Endothelial cell of hepatic sinusoid (primary cell): ENCODE measurements around the gene NME8.
"Not testable (repeated sequence)": the region's sequence is repeated elsewhere in the genome, so short reads cannot be mapped to it uniquely, and the experiment has no call there.

ENCODE experiments used
- in situ Hi-C: cut with HindIII; loops from 2 replicates; pipeline ENCODE4 v1.10.0; 2017; ENCODE audit warnings: low sequenced_read_pairs

The NME8 gene, protein sequence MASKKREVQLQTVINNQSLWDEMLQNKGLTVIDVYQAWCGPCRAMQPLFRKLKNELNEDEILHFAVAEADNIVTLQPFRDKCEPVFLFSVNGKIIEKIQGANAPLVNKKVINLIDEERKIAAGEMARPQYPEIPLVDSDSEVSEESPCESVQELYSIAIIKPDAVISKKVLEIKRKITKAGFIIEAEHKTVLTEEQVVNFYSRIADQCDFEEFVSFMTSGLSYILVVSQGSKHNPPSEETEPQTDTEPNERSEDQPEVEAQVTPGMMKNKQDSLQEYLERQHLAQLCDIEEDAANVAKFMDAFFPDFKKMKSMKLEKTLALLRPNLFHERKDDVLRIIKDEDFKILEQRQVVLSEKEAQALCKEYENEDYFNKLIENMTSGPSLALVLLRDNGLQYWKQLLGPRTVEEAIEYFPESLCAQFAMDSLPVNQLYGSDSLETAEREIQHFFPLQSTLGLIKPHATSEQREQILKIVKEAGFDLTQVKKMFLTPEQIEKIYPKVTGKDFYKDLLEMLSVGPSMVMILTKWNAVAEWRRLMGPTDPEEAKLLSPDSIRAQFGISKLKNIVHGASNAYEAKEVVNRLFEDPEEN

DNA sequence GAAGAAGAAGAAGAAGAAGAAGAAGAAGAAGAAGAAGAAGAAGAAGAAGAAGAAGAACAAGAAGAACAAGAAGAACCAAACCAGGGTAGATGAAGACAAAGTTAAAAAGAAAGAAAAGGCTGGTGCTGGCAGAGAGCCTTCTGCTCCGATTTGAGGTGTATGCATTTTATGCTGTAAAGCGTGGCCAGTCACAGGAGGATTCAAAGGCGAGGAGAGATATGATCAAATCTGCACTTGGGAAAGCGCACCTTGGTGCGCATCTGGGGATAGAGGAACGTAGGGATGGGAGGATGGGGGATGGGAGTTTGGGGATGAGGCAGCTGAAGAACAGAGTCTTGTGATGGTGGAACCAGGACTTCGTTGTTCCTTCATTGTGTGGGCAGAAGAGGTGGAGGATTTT, at the start of gene NME8:
Gene NME8 (plus strand): TSS at position 301 of the 400 bp plus-strand sequence. CDS start 1,670 bp downstream, outside the sequence.
- in situ Hi-C loops = no loop called here

- in situ Hi-C loops = no loop called here
Measured at GRCh38 chr7:37806152-37806551, 42.2 kb upstream of the NME8 start.

- in situ Hi-C loops = not testable (repeated sequence)
Measured at GRCh38 chr7:37812161-37812580, 36.2 kb upstream of the NME8 start.

DNA sequence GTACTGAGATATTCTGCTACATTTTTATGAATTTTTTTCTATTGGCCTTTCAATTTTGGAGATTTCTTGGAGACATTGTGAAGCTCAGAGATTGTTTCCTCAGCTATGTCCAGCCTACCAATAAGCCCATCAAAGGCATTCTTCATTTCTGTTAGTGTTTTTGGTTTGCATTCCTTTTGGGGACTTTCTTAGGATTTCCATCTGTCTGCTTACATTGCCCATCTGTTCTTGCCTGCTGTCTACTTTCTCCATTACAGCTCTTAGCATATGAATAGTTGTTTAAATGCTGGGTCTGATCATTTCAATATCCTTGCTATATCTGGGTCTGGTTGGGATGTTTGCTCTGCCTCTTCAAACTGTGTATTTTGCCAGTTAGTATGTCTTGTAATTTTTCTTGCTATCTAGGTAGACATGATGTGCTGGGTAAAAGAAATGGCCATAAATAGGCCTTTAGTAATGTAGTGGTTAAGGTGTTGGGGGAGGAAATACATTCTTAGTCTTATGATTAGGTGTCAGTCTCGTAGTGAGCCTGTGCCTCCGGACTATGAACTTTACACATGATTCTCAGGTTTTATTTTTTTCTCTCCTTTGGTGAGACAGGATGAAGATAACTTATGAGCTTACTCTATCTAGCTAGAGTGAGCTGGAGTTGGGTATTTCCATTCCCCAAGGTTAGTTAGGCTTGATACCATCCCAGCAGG, 32.6 kb upstream of the NME8 start:
- in situ Hi-C loops = no loop called here

DNA sequence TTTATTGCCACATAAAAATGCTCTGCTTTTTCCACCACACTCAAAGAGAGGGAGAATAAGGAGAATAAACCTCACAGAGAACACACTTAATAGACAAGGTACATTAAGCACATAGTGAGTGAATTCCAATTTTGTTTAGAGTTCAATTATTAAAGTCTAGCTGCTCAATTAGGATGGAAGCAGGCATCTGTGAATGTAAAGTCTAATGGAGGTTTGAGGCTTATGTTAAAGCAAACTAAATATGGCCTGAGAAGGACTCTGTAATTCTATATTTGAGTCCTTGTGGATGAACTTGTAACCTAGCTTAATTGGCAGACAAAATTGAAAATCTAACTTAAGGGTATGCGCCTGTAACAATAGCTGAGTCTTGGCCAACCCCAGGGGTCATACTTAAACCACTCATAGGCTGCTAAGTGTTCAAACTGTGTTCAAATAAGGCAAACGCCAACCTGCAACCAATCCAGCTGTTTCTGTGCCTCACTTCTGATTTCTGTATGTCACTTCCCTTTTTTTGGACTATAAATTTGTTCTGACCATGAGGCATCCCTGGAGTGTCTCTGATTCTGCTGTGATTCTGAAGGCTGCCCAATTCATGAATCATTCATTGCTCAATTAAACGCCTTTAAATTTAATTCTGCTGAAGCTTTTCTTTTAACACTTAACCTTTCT, 31.3 kb upstream of the NME8 start:
- in situ Hi-C loops = no loop called here

DNA sequence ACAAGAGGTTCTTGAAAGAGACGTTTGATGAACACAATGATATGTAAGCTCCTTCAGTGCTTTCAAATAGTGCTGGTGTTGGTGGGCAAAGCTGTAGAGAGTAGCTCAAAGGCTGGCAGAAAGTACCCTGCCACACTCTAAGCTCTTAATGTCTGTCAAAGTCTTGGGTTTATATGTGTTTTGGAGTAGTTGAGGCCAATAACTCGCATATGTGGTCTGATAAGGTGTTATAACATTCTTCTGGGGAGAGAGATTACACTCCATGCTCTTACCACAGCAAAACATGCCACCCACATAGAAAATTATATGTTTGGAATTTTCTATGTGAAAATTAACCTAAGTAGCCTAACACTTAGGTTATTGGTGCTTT, 30.8 kb upstream of the NME8 start:
- in situ Hi-C loops = no loop called here

DNA sequence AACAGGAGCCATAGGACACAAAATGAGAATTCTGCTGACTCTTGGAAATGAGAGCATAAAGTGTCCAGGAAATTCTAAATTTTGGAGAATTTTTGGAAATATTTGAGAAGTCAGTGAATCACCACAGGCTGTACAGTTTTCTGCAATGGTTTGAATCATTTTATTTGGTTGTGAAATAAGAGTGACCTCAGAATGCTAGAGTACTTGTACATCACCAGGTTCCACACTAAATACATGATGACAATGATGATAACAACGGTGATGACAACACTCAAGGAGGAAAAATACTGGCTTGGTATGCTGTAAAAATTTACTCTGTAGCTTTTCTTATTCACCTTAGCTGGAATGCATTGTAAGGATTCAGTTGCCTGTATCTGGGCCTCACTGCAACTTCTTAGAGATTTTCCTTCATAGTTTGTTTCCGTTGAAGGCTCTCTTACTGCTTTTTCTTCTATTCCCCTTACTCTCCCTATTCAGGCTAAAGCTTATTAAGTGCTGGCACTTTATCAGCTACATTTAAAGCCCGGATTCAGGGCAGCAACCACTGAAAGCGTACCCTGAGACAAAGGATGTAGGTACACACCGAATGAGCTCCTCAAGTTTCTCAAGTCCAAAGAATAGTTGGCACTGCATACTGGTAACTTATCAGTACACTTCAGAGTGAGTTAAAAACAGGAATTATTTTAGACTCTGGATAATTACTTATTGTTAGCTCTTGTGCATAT, 30.2 kb upstream of the NME8 start:
- in situ Hi-C loops = no loop called here

DNA sequence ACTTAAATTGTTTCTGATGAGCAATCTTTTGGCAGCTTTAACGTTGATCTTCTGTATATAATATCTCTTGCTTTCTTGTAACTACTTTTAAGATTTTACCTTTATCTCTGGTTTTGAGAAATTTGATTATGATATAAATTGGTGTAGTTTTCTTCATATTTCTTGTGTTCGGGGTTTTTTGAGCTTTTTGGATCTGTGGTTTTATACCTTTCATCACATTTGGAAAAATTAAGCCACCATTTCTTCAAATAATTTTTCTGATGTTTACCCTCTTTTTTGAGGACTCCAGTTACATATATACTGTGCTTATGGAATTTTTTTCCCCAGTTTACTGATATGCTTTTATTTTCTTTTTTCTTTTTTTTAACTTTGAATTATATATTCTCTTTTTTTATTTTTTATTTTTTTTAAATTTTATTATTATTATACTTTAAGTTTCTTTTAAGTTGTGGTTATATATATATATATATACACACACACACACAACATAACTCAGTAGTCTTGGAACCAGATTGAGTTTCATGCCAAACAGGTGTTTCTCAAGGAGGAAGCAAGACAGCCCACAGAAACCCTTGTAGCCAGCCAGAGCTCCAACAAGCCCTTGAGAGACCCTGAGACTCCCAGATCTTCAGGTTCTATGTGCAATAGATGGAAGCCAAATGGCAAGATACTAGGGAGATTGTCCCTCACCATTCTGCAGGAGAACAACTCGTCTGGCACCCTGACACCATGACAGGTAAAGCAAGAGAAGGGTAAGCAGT, 27.5 kb upstream of the NME8 start:
- in situ Hi-C loops = no loop called here

DNA sequence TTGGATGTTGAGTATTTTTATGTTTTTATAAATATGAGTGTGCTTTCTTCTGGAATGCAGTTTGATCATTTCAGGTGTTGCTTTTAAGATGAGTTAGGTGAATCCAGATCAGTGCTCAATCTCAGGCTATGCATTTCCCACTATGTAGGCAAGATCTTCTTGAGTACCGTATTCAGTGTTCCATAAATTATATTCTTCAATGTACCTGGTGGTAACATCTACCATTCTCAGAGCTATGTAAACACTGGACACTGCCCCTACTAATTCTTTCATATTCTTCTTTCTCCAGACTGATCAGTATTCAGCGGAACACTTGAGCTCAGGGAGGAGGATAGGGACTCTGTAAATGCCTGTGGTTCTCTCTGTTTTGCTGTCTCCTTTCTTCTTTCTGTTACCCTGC, 25.5 kb upstream of the NME8 start:
- in situ Hi-C loops = no loop called here

GRCh38 chr7:37823557-37823956, 24.8 kb upstream of the NME8 start:
- in situ Hi-C loops = no loop called here

GRCh38 chr7:37825038-37825437, 23.4 kb upstream of the NME8 start:
- in situ Hi-C loops = no loop called here

GRCh38 chr7:37826825-37827224, 21.6 kb upstream of the NME8 start:
- in situ Hi-C loops = no loop called here

DNA sequence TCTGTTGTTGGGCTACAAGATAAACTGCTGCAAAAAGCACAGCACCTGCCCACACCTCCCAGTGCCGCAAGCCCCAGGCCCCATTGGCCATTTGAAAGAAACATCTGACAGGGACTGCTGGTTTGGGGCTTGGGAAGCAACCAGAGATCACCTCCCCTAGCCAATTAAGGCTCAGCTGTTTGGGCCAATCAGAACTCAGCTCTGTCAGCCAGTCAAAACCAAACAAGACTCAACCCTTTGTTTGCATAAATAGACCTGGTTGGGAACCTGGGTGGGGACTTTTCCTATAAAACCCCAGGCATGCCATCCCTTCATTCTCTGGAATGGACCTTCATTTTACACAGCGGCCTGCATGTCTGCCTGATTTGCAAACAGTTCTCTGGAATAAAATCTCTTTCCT, 17.2 kb upstream of the NME8 start:
- in situ Hi-C loops = no loop called here

GRCh38 chr7:37832194-37832593, 16.2 kb upstream of the NME8 start:
- in situ Hi-C loops = no loop called here

DNA sequence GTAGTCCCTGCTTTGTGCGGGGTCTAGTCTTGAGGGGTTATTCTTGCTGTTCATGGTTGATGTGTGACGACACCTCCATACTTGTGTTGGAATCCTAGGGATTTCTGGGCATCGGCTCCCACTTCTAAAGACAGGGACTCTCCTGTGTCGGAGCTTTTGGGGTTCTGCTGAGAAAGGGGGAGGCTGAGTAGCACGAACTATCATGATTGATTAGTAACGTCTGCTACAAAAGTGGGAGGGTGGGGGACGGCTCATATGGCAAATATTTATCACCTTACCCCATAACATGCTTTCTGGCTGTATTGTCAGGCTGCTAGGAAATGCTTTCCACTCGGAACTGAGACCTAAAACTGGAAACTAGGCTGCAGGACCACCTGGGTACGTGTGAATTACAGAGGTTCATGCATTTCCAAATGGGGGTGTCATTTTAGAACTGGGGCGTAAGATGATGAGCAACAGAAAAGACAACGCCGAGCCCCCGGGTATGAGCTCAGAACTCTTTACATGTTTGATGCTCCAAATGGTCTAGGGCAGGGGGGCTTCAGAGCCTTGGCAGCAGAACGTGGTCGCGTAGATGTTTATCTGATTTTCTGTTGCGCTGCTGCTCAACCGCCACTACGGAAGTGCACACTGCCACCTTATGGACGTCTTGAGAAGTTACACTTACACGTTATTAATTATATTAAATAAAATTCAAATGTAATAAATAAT, 15.1 kb upstream of the NME8 start:
- in situ Hi-C loops = no loop called here

- in situ Hi-C loops = no loop called here
Measured at GRCh38 chr7:37833818-37834146, 14.6 kb upstream of the NME8 start.

- in situ Hi-C loops = no loop called here
Measured at GRCh38 chr7:37853468-37853867, 5.1 kb downstream of the NME8 start.

DNA sequence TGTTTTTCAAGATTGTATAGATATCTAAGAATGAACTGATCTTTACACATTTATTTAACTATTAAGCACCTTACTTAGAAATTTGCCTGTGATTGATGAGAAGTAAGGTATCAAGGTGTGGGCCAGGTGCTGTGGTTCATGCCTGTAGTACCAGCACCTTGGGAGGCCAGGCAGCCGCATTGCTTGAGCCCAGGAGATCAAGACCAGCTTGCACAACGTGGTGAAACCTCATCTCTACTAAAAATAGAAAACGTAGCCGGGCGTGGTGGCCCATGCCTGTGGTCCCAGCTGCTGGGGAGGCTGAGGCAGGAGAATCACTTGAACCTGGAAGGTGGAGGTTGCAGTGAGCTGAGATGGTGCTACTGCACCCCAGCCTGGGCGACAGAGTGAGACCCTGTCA, 33.7 kb downstream of the NME8 start:
- in situ Hi-C loops = no loop called here

DNA sequence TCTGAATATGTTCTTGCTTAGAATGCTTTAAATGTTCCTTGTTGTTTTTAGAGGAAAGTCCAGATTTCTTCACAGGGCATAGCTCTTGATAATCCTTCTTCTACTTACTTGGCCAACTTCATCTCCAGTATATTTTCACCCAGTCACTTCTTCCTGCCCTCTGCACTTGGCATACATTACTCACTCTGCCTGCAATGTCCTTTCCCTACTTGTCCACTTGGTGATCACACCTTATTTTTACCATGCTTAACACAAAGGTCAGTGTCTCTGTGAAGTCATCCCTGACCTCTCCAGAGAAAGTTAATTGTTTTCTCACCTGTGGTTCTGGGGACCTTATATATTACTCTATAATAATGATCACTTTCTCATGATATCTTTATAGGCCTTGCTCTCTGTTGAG, 45.0 kb downstream of the NME8 start:
- in situ Hi-C loops = no loop called here

- in situ Hi-C loops = no loop called here
Measured at GRCh38 chr7:37894671-37895070, 46.3 kb downstream of the NME8 start.
